ENCODE data around the gene ADAMTS19.

Gene ADAMTS19

DNA sequence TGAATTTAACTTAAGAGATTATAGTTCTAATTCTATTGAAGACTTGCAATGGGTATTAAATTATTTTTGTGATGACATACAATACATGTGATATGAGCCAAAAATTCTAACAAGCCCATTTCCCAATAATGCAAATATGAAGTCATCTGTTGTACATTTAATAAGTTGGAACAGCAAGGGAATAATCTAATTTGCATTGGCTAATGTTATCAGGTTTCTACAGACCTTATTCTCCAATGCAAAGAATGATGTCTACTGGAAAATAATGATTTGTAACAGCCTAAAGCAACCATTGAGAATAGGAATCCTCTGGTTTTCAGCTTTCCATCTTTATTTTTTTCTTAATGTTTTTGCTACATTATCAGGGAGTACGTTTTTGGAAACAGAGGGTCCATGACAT, 198.7 kb downstream of the ADAMTS19 start:
- FAIRE-seq (no peak), DNase-seq (ENCODE audit: insufficient read length) (no peak)
- TF ChIP-seq POLR2AphosphoS5 (IDR thresholded peaks at IDR 0.05; ENCODE audit: low read depth, low read length): no peak
- TF ChIP-seq TAF1 (IDR thresholded peaks at IDR 0.05; ENCODE audit: borderline replicate concordance, low read depth, low read length): no peak
- no peak for TF ChIP-seq POLR2A (IDR thresholded peaks at IDR 0.05; ENCODE audit: low read depth, low read length)

DNA sequence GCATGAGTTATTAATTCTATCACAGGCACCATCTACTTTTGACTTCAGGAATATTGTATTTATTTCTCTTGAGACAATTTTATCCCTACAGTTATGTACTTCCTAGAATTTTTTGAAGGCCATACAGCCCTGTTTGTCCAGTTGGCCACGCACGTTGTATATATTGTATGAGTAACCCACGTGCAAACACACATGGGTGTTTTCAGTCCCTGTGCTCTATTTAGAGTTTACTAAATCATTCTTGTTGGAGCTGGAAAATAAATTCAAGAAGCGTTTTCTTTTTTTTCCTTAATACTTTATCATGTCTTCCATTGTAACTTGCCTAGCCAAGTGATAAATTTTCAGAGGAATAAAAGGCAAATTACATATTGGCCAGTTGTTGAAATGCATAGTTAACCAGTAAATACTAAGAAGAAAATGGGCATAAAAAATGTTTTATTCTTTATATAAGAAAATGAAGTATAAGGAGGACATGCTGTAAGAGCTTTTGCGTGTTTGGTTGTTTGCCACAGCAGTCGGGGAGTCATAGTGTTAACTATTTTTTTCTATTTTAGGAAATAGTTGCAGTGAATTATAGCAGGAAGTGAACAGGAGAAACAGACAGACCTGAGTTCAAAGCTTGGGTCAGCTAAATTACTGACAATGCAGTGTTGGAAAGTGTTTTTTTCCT, 201.4 kb downstream of the ADAMTS19 start:
- FAIRE-seq: no peak
- no peak for TF ChIP-seq POLR2A (IDR thresholded peaks at IDR 0.05; ENCODE audit: low read depth, low read length)
- no peak for TF ChIP-seq POLR2AphosphoS5 (IDR thresholded peaks at IDR 0.05; ENCODE audit: low read depth, low read length)
- TF ChIP-seq TAF1 (IDR thresholded peaks at IDR 0.05; ENCODE audit: borderline replicate concordance, low read depth, low read length): no peak
- DNase-seq (ENCODE audit: insufficient read length): no peak

DNA sequence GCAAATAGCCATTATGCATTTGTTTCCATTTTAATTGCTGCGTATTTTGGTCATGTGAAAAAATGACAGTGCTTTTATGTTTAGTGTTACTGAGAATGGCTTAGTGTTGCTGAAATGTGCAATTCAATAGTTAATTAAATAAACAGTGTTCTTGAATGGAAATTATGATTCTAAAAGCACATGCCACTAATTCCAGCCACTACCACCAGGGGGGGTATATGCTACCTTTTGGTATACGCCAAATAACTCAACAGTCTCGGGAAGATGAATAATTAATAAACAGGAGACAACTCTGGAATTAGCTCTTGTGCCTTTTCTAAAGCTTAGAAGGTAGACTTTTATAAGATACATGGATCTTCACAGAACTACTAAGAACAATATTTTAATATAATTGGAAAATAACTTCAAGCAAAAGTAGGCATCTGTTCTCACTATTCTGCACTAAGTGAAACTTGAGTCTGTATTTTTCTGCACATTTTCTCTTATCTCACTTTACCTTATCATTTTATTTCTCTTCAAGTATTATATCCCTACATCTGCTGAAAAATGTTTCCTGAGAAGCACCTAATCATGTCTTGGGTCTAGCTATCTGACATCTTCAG, 204.3 kb downstream of the ADAMTS19 start:
- TF ChIP-seq TAF1 (IDR thresholded peaks at IDR 0.05; ENCODE audit: borderline replicate concordance, low read depth, low read length) (no peak), POLR2AphosphoS5 (IDR thresholded peaks at IDR 0.05; ENCODE audit: low read depth, low read length) (no peak), POLR2A (IDR thresholded peaks at IDR 0.05; ENCODE audit: low read depth, low read length) (no peak)
- DNase-seq (ENCODE audit: insufficient read length): no peak

GRCh38 chr5:129670957-129671500, 210.9 kb downstream of the ADAMTS19 start:
- no peak for TF ChIP-seq TAF1 (IDR thresholded peaks at IDR 0.05; ENCODE audit: borderline replicate concordance, low read depth, low read length)
- no peak for TF ChIP-seq POLR2AphosphoS5 (IDR thresholded peaks at IDR 0.05; ENCODE audit: low read depth, low read length)
- TF ChIP-seq POLR2A (IDR thresholded peaks at IDR 0.05; ENCODE audit: low read depth, low read length): no peak
- DNase-seq (ENCODE audit: insufficient read length): no peak

More for the DNA sequence above, 204.3 kb downstream of the ADAMTS19 start:
- no peak for FAIRE-seq

GRCh38 chr5:129672006-129672405, 211.9 kb downstream of the ADAMTS19 start:
- TF ChIP-seq POLR2AphosphoS5 (IDR thresholded peaks at IDR 0.05; ENCODE audit: low read depth, low read length) (no peak), TAF1 (IDR thresholded peaks at IDR 0.05; ENCODE audit: borderline replicate concordance, low read depth, low read length) (no peak), POLR2A (IDR thresholded peaks at IDR 0.05; ENCODE audit: low read depth, low read length) (no peak)
- FAIRE-seq: no peak
- DNase-seq (ENCODE audit: insufficient read length): no peak

More at GRCh38 chr5:129670957-129671500, 210.9 kb downstream of the ADAMTS19 start:
- FAIRE-seq: no peak

- TF ChIP-seq POLR2A (IDR thresholded peaks at IDR 0.05; ENCODE audit: low read depth, low read length) (no peak), POLR2AphosphoS5 (IDR thresholded peaks at IDR 0.05; ENCODE audit: low read depth, low read length) (no peak), TAF1 (IDR thresholded peaks at IDR 0.05; ENCODE audit: borderline replicate concordance, low read depth, low read length) (no peak)
- DNase-seq (ENCODE audit: insufficient read length) (no peak), FAIRE-seq (no peak)
Observed at GRCh38 chr5:129679671-129680070, 219.6 kb downstream of the ADAMTS19 start.

- FAIRE-seq: no peak
- no peak for DNase-seq (ENCODE audit: insufficient read length)
- TF ChIP-seq POLR2AphosphoS5 (IDR thresholded peaks at IDR 0.05; ENCODE audit: low read depth, low read length): no peak
- TF ChIP-seq POLR2A (IDR thresholded peaks at IDR 0.05; ENCODE audit: low read depth, low read length): no peak
- no peak for TF ChIP-seq TAF1 (IDR thresholded peaks at IDR 0.05; ENCODE audit: borderline replicate concordance, low read depth, low read length)
Observed at GRCh38 chr5:129687941-129688340, 227.8 kb downstream of the ADAMTS19 start.

GRCh38 chr5:129689045-129689444, 228.9 kb downstream of the ADAMTS19 start:
- no peak for FAIRE-seq

GRCh38 chr5:129691220-129691619, 231.1 kb downstream of the ADAMTS19 start:
- FAIRE-seq (no peak), DNase-seq (ENCODE audit: insufficient read length) (no peak)
- TF ChIP-seq TAF1 (IDR thresholded peaks at IDR 0.05; ENCODE audit: borderline replicate concordance, low read depth, low read length) (no peak), POLR2A (IDR thresholded peaks at IDR 0.05; ENCODE audit: low read depth, low read length) (no peak), POLR2AphosphoS5 (IDR thresholded peaks at IDR 0.05; ENCODE audit: low read depth, low read length) (no peak)

More at GRCh38 chr5:129689045-129689444, 228.9 kb downstream of the ADAMTS19 start:
- no peak for DNase-seq (ENCODE audit: insufficient read length)
- no peak for TF ChIP-seq POLR2AphosphoS5 (IDR thresholded peaks at IDR 0.05; ENCODE audit: low read depth, low read length)
- no peak for TF ChIP-seq POLR2A (IDR thresholded peaks at IDR 0.05; ENCODE audit: low read depth, low read length)
- TF ChIP-seq TAF1 (IDR thresholded peaks at IDR 0.05; ENCODE audit: borderline replicate concordance, low read depth, low read length): no peak

GRCh38 chr5:129696636-129697035, 236.5 kb downstream of the ADAMTS19 start:
- DNase-seq (ENCODE audit: insufficient read length) (no peak), FAIRE-seq (no peak)
- TF ChIP-seq POLR2A (IDR thresholded peaks at IDR 0.05; ENCODE audit: low read depth, low read length): no peak
- TF ChIP-seq TAF1 (IDR thresholded peaks at IDR 0.05; ENCODE audit: borderline replicate concordance, low read depth, low read length): no peak
- no peak for TF ChIP-seq POLR2AphosphoS5 (IDR thresholded peaks at IDR 0.05; ENCODE audit: low read depth, low read length)

DNA sequence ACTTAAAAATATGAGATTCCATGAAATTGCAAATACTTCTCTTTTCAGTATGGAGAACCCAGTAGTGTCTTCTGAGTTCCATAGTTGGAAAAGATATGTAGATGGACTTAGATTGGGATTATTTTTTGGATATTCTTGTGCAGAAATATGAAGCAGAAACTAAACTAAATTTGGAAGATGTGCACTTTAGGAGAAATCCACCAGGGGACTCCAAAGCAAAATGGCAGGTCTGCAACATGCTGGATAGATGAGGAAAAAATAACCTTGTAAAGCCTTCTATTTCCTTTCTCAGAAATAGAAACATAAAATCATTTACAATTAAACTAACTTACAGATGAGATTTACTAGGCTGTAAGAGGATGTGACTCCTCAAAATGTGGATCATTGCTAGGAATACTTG, 238.6 kb downstream of the ADAMTS19 start:
- FAIRE-seq (no peak), DNase-seq (ENCODE audit: insufficient read length) (no peak)
- TF ChIP-seq TAF1 (IDR thresholded peaks at IDR 0.05; ENCODE audit: borderline replicate concordance, low read depth, low read length) (no peak), POLR2A (IDR thresholded peaks at IDR 0.05; ENCODE audit: low read depth, low read length) (no peak), POLR2AphosphoS5 (IDR thresholded peaks at IDR 0.05; ENCODE audit: low read depth, low read length) (no peak)

GRCh38 chr5:129716235-129716634, 256.1 kb downstream of the ADAMTS19 start:
- TF ChIP-seq TAF1 (IDR thresholded peaks at IDR 0.05; ENCODE audit: borderline replicate concordance, low read depth, low read length) (no peak), POLR2AphosphoS5 (IDR thresholded peaks at IDR 0.05; ENCODE audit: low read depth, low read length) (no peak), POLR2A (IDR thresholded peaks at IDR 0.05; ENCODE audit: low read depth, low read length) (no peak)
- DNase-seq (ENCODE audit: insufficient read length) (no peak), FAIRE-seq (no peak)

All from GM12892 (cell line).